Measurements from ENCODE around the gene TRAPPC11. TPM values are rescaled to one million over a fixed set of nuclear protein-coding genes. Genes with fewer than 3 reads are reported as not detected.

Gene TRAPPC11
- total and polyA plus RNA-seq, 2 of the 13 experiments (the other 11 are each of a cell fraction or from before 2014, with no cell fraction given), result 18.0 to 23.2 TPM

GRCh38 chr4:183618681-183619080, 40.4 kb upstream of the TRAPPC11 start (continued):
- no peak for TF ChIP-seq ZBTB34 (CRISPR knock-in tag; IDR thresholded peaks at IDR 0.05)
- no peak for TF ChIP-seq ZNF761 (CRISPR knock-in tag; conservative IDR thresholded peaks at IDR 0.05)
- no peak for TF ChIP-seq GTF3A (CRISPR knock-in tag; conservative IDR thresholded peaks at IDR 0.05)
- TF ChIP-seq HOXA9 (CRISPR knock-in tag; IDR thresholded peaks at IDR 0.05; ENCODE audit: borderline replicate concordance), result no peak
- TF ChIP-seq FOXP1 (IDR thresholded peaks at IDR 0.05), result no peak
- peak; percentile 93 for TF ChIP-seq FOXP1 (CRISPR knock-in tag; IDR thresholded peaks at IDR 0.05)
- peak; percentile 41; the same call in 1 of the 2 replicates for TF ChIP-seq ZNF281 (CRISPR knock-in tag; IDR thresholded peaks at IDR 0.05; ENCODE audit: borderline replicate concordance)
- no peak for TF ChIP-seq TCF7L2 (IDR thresholded peaks at IDR 0.05; ENCODE audit: low read depth, low read length)
- TF ChIP-seq ZNF276 (CRISPR knock-in tag; IDR thresholded peaks at IDR 0.05; ENCODE audit: low read depth), result no peak
- no peak for TF ChIP-seq CEBPZ (IDR thresholded peaks at IDR 0.05; ENCODE audit: low read length)
- TF ChIP-seq ZBTB46 (CRISPR knock-in tag; IDR thresholded peaks at IDR 0.05; ENCODE audit: borderline replicate concordance), result no peak
- no peak for TF ChIP-seq SIN3A (IDR thresholded peaks at IDR 0.05; ENCODE audit: borderline replicate concordance, low read depth, low read length)
- TF ChIP-seq ZNF264 (CRISPR knock-in tag; IDR thresholded peaks at IDR 0.05), result no peak
- peak; percentile 80 for TF ChIP-seq SAP130 (CRISPR knock-in tag; IDR thresholded peaks at IDR 0.05; ENCODE audit: low read depth)
- TF ChIP-seq ONECUT2 (CRISPR knock-in tag; IDR thresholded peaks at IDR 0.05), result peak; percentile 96
- peak; percentile 36; the same call in 1 of the 2 replicates for TF ChIP-seq NR2C2 (CRISPR knock-in tag; IDR thresholded peaks at IDR 0.05; ENCODE audit: borderline replicate concordance)
